Smooth muscle cell (in vitro differentiated cells): ENCODE data around the gene GOLT1A. TPM values are rescaled to one million over a fixed set of nuclear protein-coding genes. Genes with fewer than 3 reads are reported as not detected.

Experiments used
- DNase-seq: peaks from one replicate; lab custom pipeline; 2025; ENCODE audit not compliant: unreplicated experiment; lab: John Stamatoyannopoulos, UW
- H2AFZ ChIP-seq: fragments of 200-600 bp; sonication (generic); 2 replicates; pipeline ENCODE4 v1.6.0; 2016; ENCODE audit warnings: antibody characterized with exemption, low read depth, mild to moderate bottlenecking
- H3F3A ChIP-seq: fragments of 200-600 bp; sonication (generic); 2 replicates; pipeline ENCODE4 v1.6.0; 2017; ENCODE audit warnings: antibody characterized with exemption, low read depth
- H3K27ac ChIP-seq: fragments of 200-600 bp; sonication (generic); 2 replicates; pipeline ENCODE4 v1.5.1; 2016; ENCODE audit warnings: low read depth, mild to moderate bottlenecking
- H3K27me3 ChIP-seq: fragments of 200-600 bp; sonication (generic); 2 replicates; pipeline ENCODE4 v1.6.1; 2016; ENCODE audit warnings: low read depth, mild to moderate bottlenecking
- H3K36me3 ChIP-seq: fragments of 200-600 bp; sonication (generic); 2 replicates; pipeline ENCODE4 v1.5.1; 2016; ENCODE audit warnings: low read depth
- H3K4me1 ChIP-seq: fragments of 200-600 bp; sonication (generic); 2 replicates; pipeline ENCODE4 v1.5.1; 2016; ENCODE audit warnings: low read depth
- H3K4me2 ChIP-seq: fragments of 200-600 bp; sonication (generic); 2 replicates; pipeline ENCODE4 v1.6.0; 2016; ENCODE audit warnings: mild to moderate bottlenecking
- H3K4me3 ChIP-seq: fragments of 200-600 bp; sonication (generic); 2 replicates; pipeline ENCODE4 v1.5.1; 2016; ENCODE audit warnings: mild to moderate bottlenecking
- H3K79me2 ChIP-seq: fragments of 200-600 bp; sonication (generic); 2 replicates; pipeline ENCODE4 v1.6.0; 2016; ENCODE audit warnings: low read depth, mild to moderate bottlenecking
- H3K9ac ChIP-seq: fragments of 200-600 bp; sonication (generic); 2 replicates; pipeline ENCODE4 v1.6.0; 2016; ENCODE audit warnings: low read depth
- H3K9me3 ChIP-seq: fragments of 200-600 bp; sonication (generic); replicated peaks from 2 replicates; pipeline ENCODE4 v1.5.1; 2016; ENCODE audit warnings: low read depth
- H4K20me1 ChIP-seq: fragments of 200-600 bp; sonication (generic); 2 replicates; pipeline ENCODE4 v1.6.0; 2016; ENCODE audit warnings: low read depth
- WGBS: methylation state at CpG from one replicate; pipeline ENCODE4 v1.1.7; 2016; ENCODE audit warnings: low lambda C conversion rate; 5-methylcytosine and 5-hydroxymethylcytosine counted together
- polyA plus RNA-seq: library from polyadenylated mRNA; unstranded; fragments of >200 nt; fragmentation: Nextera tagmentation; extraction: Ambion mirVana; gene quantifications from 2 replicates; pipeline ENCODE4 v1.2.1, GENCODE V29; 2016
- total RNA-seq: library from RNA; depleted of rRNA; stranded (reverse); fragments of >200 nt; gene quantifications from 2 replicates; pipeline ENCODE4 v1.2.3, GENCODE V29; 2014
- TF ChIP-seq, protein P1 (sequence below): fragments of 200-600 bp; sonication (generic); IDR thresholded peaks from 2 replicates; pipeline ENCODE4 v1.5.1; 2017; ENCODE audit warnings: borderline replicate concordance, mild to moderate bottlenecking, antibody characterized with exemption; ENCODE audit not compliant: insufficient read depth, poor library complexity, severe bottlenecking

GOLT1A gene
- total and polyA plus RNA-seq, 2 experiments from 2014 or later = 0.54 TPM; not detected in 1

- no peak overlapping the region for H3K4me2 ChIP-seq
- no peaks in the 10 kb centered on the region for H3F3A ChIP-seq
- no peaks in the 10 kb centered on the region for H4K20me1 ChIP-seq
- DNase-seq = no peak
- WGBS = 80% methylated on average over 10 of the region's 10 CpGs
- H3K9ac ChIP-seq = no peak overlapping the region
- no peak overlapping the region for H3K4me3 ChIP-seq
- H3K27me3 ChIP-seq = peaks cover 58% of the 10 kb centered on the region
- H3K79me2 ChIP-seq = no peaks in the 10 kb centered on the region
- TF ChIP-seq, protein P1, sequence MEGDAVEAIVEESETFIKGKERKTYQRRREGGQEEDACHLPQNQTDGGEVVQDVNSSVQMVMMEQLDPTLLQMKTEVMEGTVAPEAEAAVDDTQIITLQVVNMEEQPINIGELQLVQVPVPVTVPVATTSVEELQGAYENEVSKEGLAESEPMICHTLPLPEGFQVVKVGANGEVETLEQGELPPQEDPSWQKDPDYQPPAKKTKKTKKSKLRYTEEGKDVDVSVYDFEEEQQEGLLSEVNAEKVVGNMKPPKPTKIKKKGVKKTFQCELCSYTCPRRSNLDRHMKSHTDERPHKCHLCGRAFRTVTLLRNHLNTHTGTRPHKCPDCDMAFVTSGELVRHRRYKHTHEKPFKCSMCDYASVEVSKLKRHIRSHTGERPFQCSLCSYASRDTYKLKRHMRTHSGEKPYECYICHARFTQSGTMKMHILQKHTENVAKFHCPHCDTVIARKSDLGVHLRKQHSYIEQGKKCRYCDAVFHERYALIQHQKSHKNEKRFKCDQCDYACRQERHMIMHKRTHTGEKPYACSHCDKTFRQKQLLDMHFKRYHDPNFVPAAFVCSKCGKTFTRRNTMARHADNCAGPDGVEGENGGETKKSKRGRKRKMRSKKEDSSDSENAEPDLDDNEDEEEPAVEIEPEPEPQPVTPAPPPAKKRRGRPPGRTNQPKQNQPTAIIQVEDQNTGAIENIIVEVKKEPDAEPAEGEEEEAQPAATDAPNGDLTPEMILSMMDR = no peak
- no peak overlapping the region for H2AFZ ChIP-seq
- no peaks in the 10 kb centered on the region for H3K36me3 ChIP-seq
- H3K27ac ChIP-seq = no peak overlapping the region
- no peaks in the 10 kb centered on the region for H3K9me3 ChIP-seq
- H3K4me1 ChIP-seq = peaks cover 3% of the 10 kb centered on the region
Measured at GRCh38 chr1:204186597-204186996, 27.2 kb downstream of the GOLT1A start.

- Histone ChIP-seq H3K4me3 (no peak overlapping the region), H3K9ac (no peak overlapping the region), H3K36me3 (no peaks in the 10 kb centered on the region), H3F3A (no peaks in the 10 kb centered on the region), H3K4me1 (no peaks in the 10 kb centered on the region), H3K27ac (no peak overlapping the region), H3K9me3 (no peaks in the 10 kb centered on the region), H3K79me2 (no peaks in the 10 kb centered on the region), H2AFZ (no peak overlapping the region), H3K4me2 (no peak overlapping the region), H4K20me1 (no peaks in the 10 kb centered on the region), H3K27me3 (peaks cover 40% of the 10 kb centered on the region)
- no peak for DNase-seq
- 90% methylated on average over 1 of the region's 1 CpG for WGBS
- TF ChIP-seq, protein P1 = no peak
Measured at GRCh38 chr1:204181116-204181515, 32.7 kb downstream of the GOLT1A start.

DNA sequence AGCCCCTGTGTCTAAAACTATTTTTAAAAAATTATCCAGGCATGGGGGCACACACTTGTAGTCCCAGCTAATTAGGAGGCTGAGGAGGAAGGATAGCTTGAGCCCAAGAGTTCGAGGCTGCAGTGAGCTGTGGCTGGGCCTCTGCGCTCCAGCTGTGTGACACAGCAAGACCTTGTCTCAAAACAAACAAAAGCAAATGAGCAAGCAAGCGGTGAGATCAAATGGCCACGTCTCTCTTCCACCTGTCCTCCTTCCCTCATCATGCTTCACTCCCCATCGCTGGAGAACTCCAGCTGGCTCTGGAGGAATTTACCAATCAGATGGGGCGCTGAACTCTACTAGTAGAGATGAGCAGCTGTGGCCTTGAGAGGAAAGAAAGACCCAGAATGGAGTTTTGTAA lies 33.7 kb downstream of the GOLT1A start:
- DNase-seq = no peak
- Histone ChIP-seq H3K27me3 (peaks cover 43% of the 10 kb centered on the region), H3F3A (no peaks in the 10 kb centered on the region), H3K4me1 (no peaks in the 10 kb centered on the region), H3K9me3 (no peaks in the 10 kb centered on the region), H3K36me3 (no peaks in the 10 kb centered on the region), H3K4me3 (no peak overlapping the region), H2AFZ (no peak overlapping the region), H3K79me2 (no peaks in the 10 kb centered on the region), H3K9ac (no peak overlapping the region), H3K27ac (no peak overlapping the region), H4K20me1 (no peaks in the 10 kb centered on the region), H3K4me2 (no peak overlapping the region)
- TF ChIP-seq, protein P1 = no peak
- 82% methylated on average over 6 of the region's 6 CpGs for WGBS

DNA sequence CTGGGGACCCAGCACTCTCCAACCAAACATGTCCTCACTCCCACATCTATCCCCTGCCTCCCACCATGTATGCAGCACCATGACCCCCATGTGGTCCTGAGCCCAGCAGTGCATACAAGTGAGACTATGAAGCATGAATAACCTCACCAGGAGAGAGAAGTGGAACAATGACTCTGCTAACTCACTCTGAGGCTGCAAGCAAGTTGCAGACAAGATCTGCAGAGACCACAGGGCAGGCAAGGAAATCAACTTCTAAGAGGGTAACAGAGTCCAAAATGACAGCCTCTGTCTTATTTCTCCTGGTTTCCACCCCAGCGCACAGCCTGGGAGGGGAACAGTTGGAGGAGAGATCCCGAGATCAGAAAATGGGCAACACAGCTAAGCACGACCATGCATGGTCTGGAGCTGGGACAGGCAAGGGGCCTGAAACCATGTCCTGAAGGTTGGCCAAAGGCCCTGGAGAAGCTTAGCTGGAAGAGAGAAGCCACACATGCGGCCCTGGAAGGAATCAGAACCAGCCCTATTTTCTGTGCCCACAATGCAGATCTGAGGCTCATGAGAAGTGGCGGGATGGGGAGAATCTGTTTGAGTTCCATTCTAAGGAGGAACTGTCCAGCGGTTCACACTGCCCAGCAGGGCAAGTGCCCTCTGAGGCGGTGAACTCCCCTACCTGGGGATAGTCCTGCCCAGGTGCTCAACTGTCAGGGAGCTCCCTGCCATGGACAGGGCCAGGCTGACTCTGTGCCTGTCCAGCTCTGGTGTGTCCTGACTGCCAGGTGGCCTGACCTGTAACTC lies 35.1 kb downstream of the GOLT1A start:
- H3F3A ChIP-seq = no peaks in the 10 kb centered on the region

More for the DNA sequence above, 35.1 kb downstream of the GOLT1A start:
- 88% methylated on average over 7 of the region's 7 CpGs for WGBS
- H3K36me3 ChIP-seq = no peaks in the 10 kb centered on the region
- no peak overlapping the region for H2AFZ ChIP-seq
- no peak overlapping the region for H3K9ac ChIP-seq
- H3K79me2 ChIP-seq = no peaks in the 10 kb centered on the region
- H3K27me3 ChIP-seq = peaks cover 49% of the 10 kb centered on the region
- no peak overlapping the region for H3K4me2 ChIP-seq
- no peak for DNase-seq
- H3K4me1 ChIP-seq = no peaks in the 10 kb centered on the region
- TF ChIP-seq, protein P1 = no peak
- no peak overlapping the region for H3K27ac ChIP-seq
- H4K20me1 ChIP-seq = no peaks in the 10 kb centered on the region
- no peak overlapping the region for H3K4me3 ChIP-seq
- no peaks in the 10 kb centered on the region for H3K9me3 ChIP-seq
